Glomerular visceral epithelial cell (primary cell): Measurements from ENCODE around the gene SYTL4.

Experiments
- DNase-seq: peaks from one replicate; pipeline ENCODE4 v3.0.0-alpha.2; 2016; ENCODE audit errors: extremely low spot score

Gene SYTL4

DNA sequence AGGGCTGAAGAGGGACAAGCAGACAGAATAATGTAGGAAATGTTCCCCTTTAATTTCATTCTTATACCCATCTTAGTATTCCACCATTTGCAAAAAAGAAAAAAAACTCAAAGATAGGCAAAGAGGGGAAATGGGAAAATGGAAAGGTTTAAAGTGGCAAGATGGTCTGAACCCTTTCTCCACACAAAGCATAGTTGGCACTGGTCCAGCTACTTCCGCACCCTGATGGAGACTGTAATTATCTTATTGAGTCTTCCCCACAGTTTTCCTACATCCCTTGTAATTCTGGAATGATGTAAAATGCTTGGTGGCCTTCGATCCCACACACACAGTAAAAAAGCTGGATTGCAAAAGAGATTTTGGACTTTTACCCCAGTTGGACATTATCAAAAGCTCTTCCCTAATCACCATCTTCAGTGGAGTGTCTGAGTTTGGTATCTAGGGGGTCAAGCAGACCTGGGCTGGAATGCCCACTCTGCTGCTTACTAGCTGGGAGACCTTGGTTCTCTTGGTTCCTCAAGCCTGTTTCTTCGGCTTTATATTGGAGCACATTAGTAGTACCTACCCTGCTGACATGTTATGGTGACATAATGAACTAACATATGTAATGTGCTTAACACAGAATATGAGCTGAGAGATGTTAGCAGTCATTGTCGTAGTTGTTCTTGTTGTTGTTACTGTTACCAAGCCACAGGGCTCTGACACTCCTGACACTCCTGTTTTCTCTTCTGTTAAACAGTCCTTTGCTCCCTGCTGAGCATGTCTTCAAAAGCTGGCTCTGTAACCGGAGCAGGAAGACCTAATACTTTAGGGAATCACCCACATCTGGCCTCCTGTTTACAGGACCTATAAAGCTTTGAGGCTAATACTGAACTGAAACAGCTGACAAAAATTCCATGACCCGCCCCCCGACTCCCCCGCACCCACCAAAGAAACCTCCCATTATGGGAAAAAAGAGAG is 83.2 kb downstream of the SYTL4 start:
- DNase-seq, result no peak

GRCh38 chrX:100647739-100648138 is 84.2 kb downstream of the SYTL4 start:
- no peak for DNase-seq

GRCh38 chrX:100647095-100647494 is 84.8 kb downstream of the SYTL4 start:
- peak; percentile 7 for DNase-seq

- no peak for DNase-seq
These were observed 86.8 kb downstream of the SYTL4 start for GRCh38 chrX:100645106-100645505.

GRCh38 chrX:100643956-100644860 is 87.7 kb downstream of the SYTL4 start, which contains the start of gene SRPX2:
Gene SRPX2, plus strand, starts transcription at chrX:100644199. Its CDS starts 2,124 bp downstream, at chrX:100646323.
- peak; percentile 71 for DNase-seq

GRCh38 chrX:100643212-100643611 is 88.7 kb downstream of the SYTL4 start:
- DNase-seq, result no peak

DNA sequence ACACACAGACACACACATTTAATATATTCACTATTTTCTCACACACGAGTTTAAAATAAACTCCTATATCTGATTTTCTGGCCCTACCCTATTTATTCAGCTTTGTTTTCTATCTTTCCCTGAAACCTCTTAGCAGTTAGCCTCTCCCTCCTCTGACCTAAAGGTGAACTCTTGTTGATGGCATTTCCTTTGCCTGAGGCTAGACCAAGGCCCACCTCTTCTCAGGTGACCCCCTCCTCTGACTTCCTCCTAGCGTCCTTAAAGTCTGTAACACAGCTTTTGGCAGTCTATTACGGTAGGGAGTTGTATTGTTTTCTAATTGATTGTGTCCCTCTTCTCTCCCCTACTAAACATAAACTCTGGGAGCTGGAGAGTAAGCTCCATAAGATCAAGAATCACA is 89.6 kb downstream of the SYTL4 start:
- DNase-seq, result no peak

DNA sequence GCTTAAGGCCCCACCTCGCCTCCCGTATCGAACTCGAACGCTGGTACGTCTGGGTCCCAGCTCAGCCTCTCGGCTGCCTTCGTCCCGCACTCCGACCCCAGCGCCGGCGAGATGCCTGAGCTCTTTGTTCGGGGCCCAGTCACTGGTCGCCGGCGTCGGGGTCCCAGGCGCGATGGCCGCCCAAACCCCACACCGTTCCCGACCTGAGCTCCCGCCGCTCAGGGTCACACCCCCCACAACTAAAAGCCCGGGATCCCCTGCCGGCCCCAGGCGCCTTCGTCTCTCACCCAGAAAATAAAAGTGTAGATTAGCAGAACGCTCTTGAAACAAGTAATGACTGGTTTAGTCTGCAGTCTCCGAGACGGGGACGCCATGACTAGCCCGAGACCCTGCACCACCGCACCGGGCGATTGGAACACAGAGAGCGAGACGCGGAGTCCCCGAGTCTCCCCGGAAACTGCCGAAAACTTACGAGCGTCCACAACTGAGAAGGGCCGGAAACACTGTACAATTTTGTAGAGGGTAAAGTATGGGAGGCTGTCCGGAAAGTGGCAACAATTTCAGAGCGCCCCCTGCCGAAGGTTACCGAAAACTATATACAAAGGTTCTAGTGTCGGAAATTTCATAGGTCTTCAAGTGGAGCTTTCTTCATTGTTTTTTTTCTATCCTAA is 95.5 kb downstream of the SYTL4 start, which contains the start of gene TSPAN6:
Gene TSPAN6, minus strand, starts transcription at position 486 of the 671 bp plus-strand sequence. Its CDS starts 112 bp downstream, at position 374.
- DNase-seq, result peak; percentile 89

- DNase-seq, result no peak
These were observed 96.0 kb downstream of the SYTL4 start for GRCh38 chrX:100635989-100636320.

DNA sequence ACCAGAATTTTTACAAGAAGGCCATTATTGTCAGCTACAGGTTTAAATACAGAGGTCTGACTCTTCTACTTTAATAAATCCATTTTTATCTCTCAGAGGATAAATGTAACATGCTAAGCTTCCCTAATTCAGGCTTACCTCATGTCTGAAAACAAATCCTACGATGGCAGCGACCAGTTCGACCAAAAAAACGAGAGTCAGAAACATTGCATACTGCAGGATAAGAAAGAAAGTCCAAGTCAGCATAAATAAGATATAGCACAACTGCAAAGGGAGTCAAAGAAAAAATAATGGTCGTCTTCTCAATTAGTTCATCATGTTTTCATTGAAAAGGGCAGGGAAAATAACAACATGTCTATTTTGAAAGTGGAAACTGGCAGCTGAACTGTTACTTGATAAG is 96.9 kb downstream of the SYTL4 start:
- no peak for DNase-seq

GRCh38 chrX:100625985-100626491 is 105.9 kb downstream of the SYTL4 start:
- peak; percentile 11 for DNase-seq
